Suprapubic skin (tissue), 4 donors: ENCODE measurements around the gene DNAJB7.

Source experiments
- CTCF ChIP-seq, 2 donors: fragments of 200-600 bp in 1 of 2; fragments of 450-650 bp in 1 of 2; sonication (generic) in 1 of 2; IDR thresholded peaks; one replicate each; pipeline ENCODE4 v1.5.1; 2016 to 2019; ENCODE audit warnings: antibody characterized with exemption in 2 of 2, mild to moderate bottlenecking in 1 of 2, moderate library complexity in 1 of 2
- EP300 ChIP-seq: sonication (generic); formaldehyde crosslinking; IDR thresholded peaks from one replicate; pipeline ENCODE4 v1.6.1; 2017; ENCODE audit warnings: antibody characterized with exemption
- POLR2A ChIP-seq, 2 donors: fragments of 450-650 bp; IDR thresholded peaks; one replicate each; pipeline ENCODE4 v1.6.1; 2017; ENCODE audit warnings: antibody characterized with exemption in 2 of 2, mild to moderate bottlenecking in 2 of 2, moderate library complexity in 2 of 2
- POLR2AphosphoS5 ChIP-seq, 3 donors: sonication (generic); formaldehyde crosslinking; IDR thresholded peaks; one replicate each; pipeline ENCODE4 v1.6.1; 2017; ENCODE audit warnings: antibody characterized with exemption in 3 of 3

- TF ChIP-seq CTCF (IDR thresholded peaks at IDR 0.05) (no peak), POLR2A (IDR thresholded peaks at IDR 0.05) (no peak), POLR2AphosphoS5 (IDR thresholded peaks at IDR 0.05) (no peak), EP300 (no peak)
Observed at GRCh38 chr22:40862537-40862936, 624 bp upstream of the DNAJB7 start.
